HCT116 (cell line): ENCODE results near the gene RNF113A. TPM values are rescaled to one million over a fixed set of nuclear protein-coding genes. Genes with fewer than 3 reads are reported as not detected.
A peak's percentile ranks its signal among the peaks of the same experiment; 100 is the strongest.

Experiments
- ATAC-seq: fragments of 200-7000 bp; cut with Tn5 transposase; 2 replicates; pipeline ENCODE4 v1.9.1; 2020; ENCODE audit warnings: mild to moderate bottlenecking, moderate library complexity
- BruUV-seq: library from RNA; stranded (reverse); fragments of 400-500 nt; replicated peaks from 2 replicates; lab custom pipeline; 2021; lab: Mats Ljungman, UMichigan
- CTCF ChIA-PET: fragments of 300-600 bp; sonication (Branson Sonifier 250); formaldehyde crosslinking; loops from one replicate; lab custom pipeline; 2021; ENCODE audit warnings: antibody characterized with exemption; lab: Charles Lee
- POLR2A ChIA-PET: fragments of 300-600, 350-600 bp; sonication (Branson Sonifier 250); formaldehyde crosslinking; loops from one replicate; lab custom pipeline; 2021; ENCODE audit warnings: antibody characterized with exemption; lab: Charles Lee
- RAD21 ChIA-PET, 2 experiments: fragments of 300-600 bp; sonication (Branson Sonifier 250); formaldehyde crosslinking; loops; one replicate each; lab custom pipeline; 2023; ENCODE audit warnings: low total read pairs in 2 of 2; ENCODE audit not compliant: uncharacterized antibody in 2 of 2, unreplicated experiment in 2 of 2, low non-redundant PET in 1 of 2; lab: Charles Lee
- DNase-seq: peaks from one replicate; pipeline ENCODE4 v3.0.0-alpha.2; 2010; ENCODE audit warnings: low read depth, low spot score
- H2AFZ ChIP-seq: fragments of 200-600 bp; shearing (Covaris generic), sonication (generic); 2 replicates; pipeline ENCODE4 v1.6.1; 2017; ENCODE audit warnings: low read depth, mixed run types, mixed read lengths, antibody characterized with exemption, low read length; ENCODE audit not compliant: poor library complexity, severe bottlenecking
- H3K27ac ChIP-seq: 2 replicates; pipeline ENCODE4 v1.5.1; 2012; ENCODE audit warnings: low read depth, low read length
- H3K27me3 ChIP-seq: fragments of 200-600 bp; sonication (generic); 2 replicates; pipeline ENCODE4 v1.6.1; 2016; ENCODE audit warnings: mixed run types, low read length, mixed read lengths; ENCODE audit not compliant: insufficient read depth
- H3K36me3 ChIP-seq, 2 experiments: fragments of 200-500 bp in 1 of 2; fragments of 200-600 bp in 1 of 2; sonication (Bioruptor generic) in 1 of 2; sonication (generic) in 1 of 2; 2 replicates each; pipeline versions ENCODE4 v1.5.1 to v1.6.1; 2014 to 2016; ENCODE audit warnings: low read length in 2 of 2, inconsistent platforms in 1 of 2, mixed read lengths in 1 of 2, mixed run types in 1 of 2; ENCODE audit not compliant: insufficient read depth in 2 of 2, control insufficient read depth in 1 of 2
- H3K4me1 ChIP-seq, 2 experiments: fragments of 200-600 bp in 1 of 2; sonication (generic) in 1 of 2; 2 replicates each; pipeline versions ENCODE4 v1.5.1 to v1.6.1; 2012 to 2017; ENCODE audit warnings: low read length in 2 of 2, inconsistent platforms in 1 of 2, mild to moderate bottlenecking in 1 of 2, mixed read lengths in 1 of 2, mixed run types in 1 of 2, moderate library complexity in 1 of 2; ENCODE audit not compliant: insufficient read depth in 2 of 2, control insufficient read depth in 1 of 2
- H3K4me2 ChIP-seq: fragments of 200-600 bp; sonication (generic); 2 replicates; pipeline ENCODE4 v1.6.1; 2017; ENCODE audit warnings: mixed run types, low read length, mixed read lengths
- H3K4me3 ChIP-seq, 2 experiments: fragments of 200-600 bp in 1 of 2; sonication (generic) in 1 of 2; replicated peaks in 1 of 2; 2 replicates each; pipeline ENCODE4 v1.5.1; 2011 to 2016; ENCODE audit warnings: low read length in 2 of 2, control low read depth in 1 of 2, low read depth in 1 of 2, mild to moderate bottlenecking in 1 of 2, mixed read lengths in 1 of 2, mixed run types in 1 of 2
- H3K79me2 ChIP-seq: fragments of 200-600 bp; sonication (generic); 2 replicates; pipeline ENCODE4 v1.6.1; 2017; ENCODE audit warnings: mild to moderate bottlenecking, mixed run types, low read length, moderate library complexity, mixed read lengths; ENCODE audit not compliant: insufficient read depth
- H3K9ac ChIP-seq: fragments of 200-600 bp; sonication (generic); 2 replicates; pipeline ENCODE4 v1.6.1; 2016; ENCODE audit warnings: low read length, mixed read lengths
- H3K9me2 ChIP-seq: fragments of 200-600 bp; sonication (generic), shearing (Covaris generic); 2 replicates; pipeline ENCODE4 v1.6.1; 2017; ENCODE audit warnings: mixed run types, mild to moderate bottlenecking, moderate library complexity; ENCODE audit not compliant: insufficient read depth
- H3K9me3 ChIP-seq, 2 experiments: fragments of 200-500 bp in 1 of 2; fragments of 200-600 bp in 1 of 2; sonication (Bioruptor generic) in 1 of 2; sonication (generic) in 1 of 2; 2 replicates each; pipeline ENCODE4 v1.6.1; 2014 to 2017; ENCODE audit warnings: low read length in 2 of 2, mixed read lengths in 2 of 2, inconsistent platforms in 1 of 2, low read depth in 1 of 2, mild to moderate bottlenecking in 1 of 2, mixed run types in 1 of 2, moderate library complexity in 1 of 2; ENCODE audit not compliant: control insufficient read depth in 1 of 2, insufficient read depth in 1 of 2
- H4K20me1 ChIP-seq: fragments of 200-600 bp; sonication (generic), shearing (Covaris generic); 2 replicates; pipeline ENCODE4 v1.6.1; 2017; ENCODE audit warnings: mixed run types, mild to moderate bottlenecking, moderate library complexity; ENCODE audit not compliant: insufficient read depth
- CEBPB ChIP-seq: IDR thresholded peaks from 2 replicates; pipeline ENCODE4 v1.6.1; 2012; ENCODE audit warnings: low read depth
- POLR2AphosphoS5 ChIP-seq: IDR thresholded peaks from 2 replicates; pipeline ENCODE4 v1.6.1; 2011; ENCODE audit warnings: mild to moderate bottlenecking, low read depth, low read length, moderate library complexity
- RAD21 ChIP-seq: IDR thresholded peaks from 2 replicates; pipeline ENCODE4 v1.6.1; 2012; ENCODE audit warnings: low read depth, mild to moderate bottlenecking
- SP1 ChIP-seq: IDR thresholded peaks from 2 replicates; pipeline ENCODE4 v1.6.1; 2012; ENCODE audit warnings: low read depth
- TCF7L2 ChIP-seq: IDR thresholded peaks from 2 replicates; pipeline ENCODE4 v1.7.0; 2011; ENCODE audit warnings: borderline replicate concordance, inconsistent platforms; ENCODE audit not compliant: insufficient read depth, insufficient read length; ENCODE audit errors: extremely low read depth
- YY1 ChIP-seq: IDR thresholded peaks from 2 replicates; pipeline ENCODE4 v1.6.1; 2011; ENCODE audit warnings: low read length, low read depth, moderate library complexity, mild to moderate bottlenecking; ENCODE audit not compliant: insufficient replicate concordance; ENCODE audit errors: extremely low read depth
- ZNF274 ChIP-seq: fragments of 200-500 bp; sonication (Bioruptor generic); IDR thresholded peaks from 2 replicates; pipeline ENCODE4 v1.6.1; 2014; ENCODE audit warnings: mild to moderate bottlenecking, low read depth, low read length, inconsistent platforms
- intact Hi-C: fragments of 100-400 bp; cut with micrococcal nuclease; formaldehyde crosslinking; loops from 2 replicates; pipeline ENCODE4 v1.10.0; 2022
- total RNA-seq: library from RNA; stranded (reverse); gene quantifications from one replicate; pipeline ENCODE4 v1.2.1, GENCODE V29; 2021; ENCODE audit not compliant: unreplicated experiment
- TF ChIP-seq, protein P1 (sequence below): IDR thresholded peaks from 2 replicates; pipeline ENCODE4 v1.6.1; 2012
- TF ChIP-seq, protein P2 (sequence below): IDR thresholded peaks from 2 replicates; pipeline ENCODE4 v1.6.1; 2011; ENCODE audit warnings: mild to moderate bottlenecking, low read length, moderate library complexity; ENCODE audit not compliant: insufficient replicate concordance; ENCODE audit errors: extremely low read depth
- TF ChIP-seq, protein P3 (sequence below), 3 experiments: fragments of 200-600 bp in 1 of 3; sonication (generic) in 1 of 3; IDR thresholded peaks in 2 of 3; conservative IDR thresholded peaks in 1 of 3; 2 replicates each; pipeline ENCODE4 v1.5.1; 2012 to 2017; ENCODE audit warnings: low read depth in 2 of 3, low read length in 2 of 3, antibody characterized with exemption in 1 of 3, borderline replicate concordance in 1 of 3, control low read depth in 1 of 3, mild to moderate bottlenecking in 1 of 3, mixed read lengths in 1 of 3, mixed run types in 1 of 3, moderate library complexity in 1 of 3; ENCODE audit not compliant: insufficient read depth in 1 of 3
- TF ChIP-seq, protein P4 (sequence below): IDR thresholded peaks from 2 replicates; pipeline ENCODE4 v1.6.1; 2012

The RNF113A gene
- total RNA-seq, 1 experiment from 2014 or later, result 8.1 TPM

DNA sequence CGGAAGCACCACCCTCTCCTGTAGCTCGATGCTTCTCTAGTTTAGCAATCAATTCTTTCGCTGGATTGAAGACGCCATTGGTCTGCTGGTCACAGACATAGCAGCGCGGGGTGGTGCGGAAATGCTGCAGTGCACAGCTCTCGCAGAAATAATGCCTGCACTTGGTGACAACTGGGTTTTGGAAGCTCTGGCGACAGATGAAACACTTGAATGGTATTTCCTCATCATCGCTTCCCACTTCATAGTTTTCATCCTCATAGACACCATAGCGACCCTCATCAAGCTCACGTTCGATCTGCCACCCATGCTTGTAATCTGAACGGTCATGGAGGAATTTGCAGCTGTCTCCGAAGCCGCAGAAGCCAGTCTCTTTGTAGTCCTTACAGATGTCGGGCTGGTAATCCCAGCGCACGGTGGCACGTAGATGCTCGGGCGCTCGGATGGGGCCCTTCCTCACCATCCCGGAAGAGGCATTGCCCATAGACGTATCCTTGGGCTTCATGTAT lies 854 bp downstream of the RNF113A start:
- peaks cover 39% of the 10 kb centered on the region for H3K79me2 ChIP-seq
- ChIA-PET CTCF (interaction anchor here (1.3 kb wide), 1 partner anchor 17 kb away, joined by 4 read pairs; no protein-coding TSS in a partner anchor), POLR2A (no interaction called here), RAD21 (no interaction called here)
- no peaks in the 10 kb centered on the region for H3K27me3 ChIP-seq
- peaks cover 3 to 4% of the 10 kb centered on the region in 2 experiments; a peak in 1 of 4 replicates for H3K36me3 ChIP-seq
- no peak overlapping the region for H2AFZ ChIP-seq
- no peaks in the 10 kb centered on the region for H3K9me3 ChIP-seq
- peak overlapping the region; percentile 74 to 80 for H3K4me3 ChIP-seq
- no TSS peak for BruUV-seq
- intact Hi-C loops, result no loop called here
- peak overlapping the region; percentile 94; the same call in 1 of the 2 replicates for H3K27ac ChIP-seq
- H4K20me1 ChIP-seq, result no peaks in the 10 kb centered on the region
- peaks cover 6 to 8% of the 10 kb centered on the region in 2 experiments; a peak in 2 of 4 replicates for H3K4me1 ChIP-seq
- ATAC-seq (no peak), DNase-seq (no peak)
- H3K9ac ChIP-seq, result peak overlapping the region; percentile 91
- peak overlapping the region; percentile 73 for H3K4me2 ChIP-seq
- no peaks in the 10 kb centered on the region for H3K9me2 ChIP-seq
- TF ChIP-seq YY1, result no peak
- TF ChIP-seq, protein P1, sequence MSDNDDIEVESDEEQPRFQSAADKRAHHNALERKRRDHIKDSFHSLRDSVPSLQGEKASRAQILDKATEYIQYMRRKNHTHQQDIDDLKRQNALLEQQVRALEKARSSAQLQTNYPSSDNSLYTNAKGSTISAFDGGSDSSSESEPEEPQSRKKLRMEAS, result no peak
- TF ChIP-seq RAD21, result no peak
- TF ChIP-seq TCF7L2, result no peak
- no peak for TF ChIP-seq SP1
- no peak for TF ChIP-seq ZNF274
- TF ChIP-seq, protein P2, sequence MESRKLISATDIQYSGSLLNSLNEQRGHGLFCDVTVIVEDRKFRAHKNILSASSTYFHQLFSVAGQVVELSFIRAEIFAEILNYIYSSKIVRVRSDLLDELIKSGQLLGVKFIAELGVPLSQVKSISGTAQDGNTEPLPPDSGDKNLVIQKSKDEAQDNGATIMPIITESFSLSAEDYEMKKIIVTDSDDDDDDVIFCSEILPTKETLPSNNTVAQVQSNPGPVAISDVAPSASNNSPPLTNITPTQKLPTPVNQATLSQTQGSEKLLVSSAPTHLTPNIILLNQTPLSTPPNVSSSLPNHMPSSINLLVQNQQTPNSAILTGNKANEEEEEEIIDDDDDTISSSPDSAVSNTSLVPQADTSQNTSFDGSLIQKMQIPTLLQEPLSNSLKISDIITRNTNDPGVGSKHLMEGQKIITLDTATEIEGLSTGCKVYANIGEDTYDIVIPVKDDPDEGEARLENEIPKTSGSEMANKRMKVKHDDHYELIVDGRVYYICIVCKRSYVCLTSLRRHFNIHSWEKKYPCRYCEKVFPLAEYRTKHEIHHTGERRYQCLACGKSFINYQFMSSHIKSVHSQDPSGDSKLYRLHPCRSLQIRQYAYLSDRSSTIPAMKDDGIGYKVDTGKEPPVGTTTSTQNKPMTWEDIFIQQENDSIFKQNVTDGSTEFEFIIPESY, result no peak
- no peak for TF ChIP-seq CEBPB
- TF ChIP-seq, protein P3, sequence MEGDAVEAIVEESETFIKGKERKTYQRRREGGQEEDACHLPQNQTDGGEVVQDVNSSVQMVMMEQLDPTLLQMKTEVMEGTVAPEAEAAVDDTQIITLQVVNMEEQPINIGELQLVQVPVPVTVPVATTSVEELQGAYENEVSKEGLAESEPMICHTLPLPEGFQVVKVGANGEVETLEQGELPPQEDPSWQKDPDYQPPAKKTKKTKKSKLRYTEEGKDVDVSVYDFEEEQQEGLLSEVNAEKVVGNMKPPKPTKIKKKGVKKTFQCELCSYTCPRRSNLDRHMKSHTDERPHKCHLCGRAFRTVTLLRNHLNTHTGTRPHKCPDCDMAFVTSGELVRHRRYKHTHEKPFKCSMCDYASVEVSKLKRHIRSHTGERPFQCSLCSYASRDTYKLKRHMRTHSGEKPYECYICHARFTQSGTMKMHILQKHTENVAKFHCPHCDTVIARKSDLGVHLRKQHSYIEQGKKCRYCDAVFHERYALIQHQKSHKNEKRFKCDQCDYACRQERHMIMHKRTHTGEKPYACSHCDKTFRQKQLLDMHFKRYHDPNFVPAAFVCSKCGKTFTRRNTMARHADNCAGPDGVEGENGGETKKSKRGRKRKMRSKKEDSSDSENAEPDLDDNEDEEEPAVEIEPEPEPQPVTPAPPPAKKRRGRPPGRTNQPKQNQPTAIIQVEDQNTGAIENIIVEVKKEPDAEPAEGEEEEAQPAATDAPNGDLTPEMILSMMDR (IDR thresholded peaks at IDR 0.05 in 2 of 3, conservative IDR thresholded peaks at IDR 0.05 in 1 of 3; ENCODE audit: borderline replicate concordance in 1 of 3, insufficient read depth in 1 of 3, low read depth in 2 of 3, low read length in 2 of 3), result no peak
- TF ChIP-seq, protein P4, sequence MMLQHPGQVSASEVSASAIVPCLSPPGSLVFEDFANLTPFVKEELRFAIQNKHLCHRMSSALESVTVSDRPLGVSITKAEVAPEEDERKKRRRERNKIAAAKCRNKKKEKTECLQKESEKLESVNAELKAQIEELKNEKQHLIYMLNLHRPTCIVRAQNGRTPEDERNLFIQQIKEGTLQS, result no peak
- TF ChIP-seq POLR2AphosphoS5, result no peak
